Glutamatergic neuron (in vitro differentiated cells): ENCODE data around the gene SH3D21. TPM values are rescaled to one million over a fixed set of nuclear protein-coding genes. Genes with fewer than 3 reads are reported as not detected.

Experiments used
- DNase-seq: peaks from one replicate; pipeline ENCODE4 v3.0.0; 2022
- H3K27ac Mint-ChIP-seq: one replicate; pipeline ENCODE4 v1.8.0; 2020; ENCODE audit warnings: mild to moderate bottlenecking, mixed read lengths, inconsistent platforms; ENCODE audit not compliant: unreplicated experiment
- H3K27me3 Mint-ChIP-seq: one replicate; pipeline ENCODE4 v1.8.0; 2020; ENCODE audit warnings: mild to moderate bottlenecking, moderate library complexity, mixed read lengths, inconsistent platforms; ENCODE audit not compliant: unreplicated experiment
- H3K36me3 Mint-ChIP-seq: one replicate; pipeline ENCODE4 v1.8.0; 2020; ENCODE audit warnings: mild to moderate bottlenecking, mixed read lengths, inconsistent platforms; ENCODE audit not compliant: unreplicated experiment
- H3K4me1 Mint-ChIP-seq: one replicate; pipeline ENCODE4 v1.8.0; 2020; ENCODE audit warnings: mild to moderate bottlenecking, low read depth, mixed read lengths, inconsistent platforms; ENCODE audit not compliant: unreplicated experiment
- H3K4me3 Mint-ChIP-seq: one replicate; pipeline ENCODE4 v1.8.0; 2020; ENCODE audit warnings: mild to moderate bottlenecking, mixed read lengths, inconsistent platforms; ENCODE audit not compliant: unreplicated experiment
- H3K9me3 Mint-ChIP-seq: one replicate; pipeline ENCODE4 v1.8.0; 2020; ENCODE audit warnings: mild to moderate bottlenecking, moderate library complexity, mixed read lengths, inconsistent platforms; ENCODE audit not compliant: unreplicated experiment
- total RNA-seq: library from RNA; stranded (reverse); fragmentation: NEBNext Ultra II Directional; extraction: Animal tissue kit (Norgen Biotek cat#: 25700); gene quantifications from one replicate; pipeline ENCODE4 v1.2.1, GENCODE V29; 2021; ENCODE audit not compliant: unreplicated experiment
- TF ChIP-seq, protein P1 (sequence below): fragments of 200-600 bp; sonication (generic); IDR thresholded peaks from one replicate; pipeline ENCODE4 v1.5.0; 2021; ENCODE audit not compliant: partially characterized antibody, unreplicated experiment

SH3D21 gene
- total RNA-seq, 1 donor from 2014 or later: 11.8 TPM

GRCh38 chr1:36366091-36366661 lies 60.0 kb downstream of the SH3D21 start:
- Mint-ChIP-seq H3K9me3 (peaks cover 12% of the 10 kb centered on the region), H3K27ac (peak overlapping the region; percentile 98), H3K36me3 (no peaks in the 10 kb centered on the region), H3K27me3 (peaks cover 8% of the 10 kb centered on the region), H3K4me1 (peaks cover 55% of the 10 kb centered on the region), H3K4me3 (peak overlapping the region; percentile 78)
- peak; percentile 92 for DNase-seq
- TF ChIP-seq, protein P1, sequence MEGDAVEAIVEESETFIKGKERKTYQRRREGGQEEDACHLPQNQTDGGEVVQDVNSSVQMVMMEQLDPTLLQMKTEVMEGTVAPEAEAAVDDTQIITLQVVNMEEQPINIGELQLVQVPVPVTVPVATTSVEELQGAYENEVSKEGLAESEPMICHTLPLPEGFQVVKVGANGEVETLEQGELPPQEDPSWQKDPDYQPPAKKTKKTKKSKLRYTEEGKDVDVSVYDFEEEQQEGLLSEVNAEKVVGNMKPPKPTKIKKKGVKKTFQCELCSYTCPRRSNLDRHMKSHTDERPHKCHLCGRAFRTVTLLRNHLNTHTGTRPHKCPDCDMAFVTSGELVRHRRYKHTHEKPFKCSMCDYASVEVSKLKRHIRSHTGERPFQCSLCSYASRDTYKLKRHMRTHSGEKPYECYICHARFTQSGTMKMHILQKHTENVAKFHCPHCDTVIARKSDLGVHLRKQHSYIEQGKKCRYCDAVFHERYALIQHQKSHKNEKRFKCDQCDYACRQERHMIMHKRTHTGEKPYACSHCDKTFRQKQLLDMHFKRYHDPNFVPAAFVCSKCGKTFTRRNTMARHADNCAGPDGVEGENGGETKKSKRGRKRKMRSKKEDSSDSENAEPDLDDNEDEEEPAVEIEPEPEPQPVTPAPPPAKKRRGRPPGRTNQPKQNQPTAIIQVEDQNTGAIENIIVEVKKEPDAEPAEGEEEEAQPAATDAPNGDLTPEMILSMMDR: no peak

GRCh38 chr1:36367066-36367465 lies 60.9 kb downstream of the SH3D21 start:
- Mint-ChIP-seq H3K36me3 (no peaks in the 10 kb centered on the region), H3K4me1 (peaks cover 46% of the 10 kb centered on the region), H3K4me3 (peak overlapping the region; percentile 78), H3K9me3 (peaks cover 12% of the 10 kb centered on the region), H3K27me3 (peaks cover 6% of the 10 kb centered on the region), H3K27ac (peak overlapping the region; percentile 98)
- no peak for DNase-seq
- TF ChIP-seq, protein P1: no peak

GRCh38 chr1:36367798-36368197 lies 61.6 kb downstream of the SH3D21 start:
- H3K36me3 Mint-ChIP-seq: no peaks in the 10 kb centered on the region
- no peak for DNase-seq
- H3K9me3 Mint-ChIP-seq: peaks cover 12% of the 10 kb centered on the region
- no peak overlapping the region for H3K4me3 Mint-ChIP-seq
- peaks cover 6% of the 10 kb centered on the region for H3K27me3 Mint-ChIP-seq
- peaks cover 47% of the 10 kb centered on the region for H3K4me1 Mint-ChIP-seq
- TF ChIP-seq, protein P1: no peak
- H3K27ac Mint-ChIP-seq: peak overlapping the region; percentile 75

- TF ChIP-seq, protein P1: peak; percentile 96
- Mint-ChIP-seq H3K36me3 (no peaks in the 10 kb centered on the region), H3K27me3 (peaks cover 6% of the 10 kb centered on the region), H3K27ac (peak overlapping the region; percentile 62), H3K4me1 (peaks cover 59% of the 10 kb centered on the region), H3K9me3 (peaks cover 9% of the 10 kb centered on the region), H3K4me3 (peak overlapping the region; percentile 16)
- peak; percentile 88 for DNase-seq
Measured at GRCh38 chr1:36369061-36369861, 63.1 kb downstream of the SH3D21 start.

Other genes starting within 250 kb of the SH3D21 start
- gene TEKT2, start 222.3 kb upstream of the SH3D21 start, total RNA-seq: 1.6 TPM
- gene ADPRS, start 217.5 kb upstream of the SH3D21 start, total RNA-seq: 16.8 TPM
- gene COL8A2, start 181.1 kb upstream of the SH3D21 start, total RNA-seq: not detected
- 30.0 TPM for gene TRAPPC3, start 156.9 kb upstream of the SH3D21 start, total RNA-seq
- gene MAP7D1, start 150.2 kb upstream of the SH3D21 start, total RNA-seq: 152 TPM
- 119 TPM for gene THRAP3, start 81.9 kb upstream of the SH3D21 start, total RNA-seq
- gene EVA1B, start 17.3 kb downstream of the SH3D21 start, total RNA-seq: 1.5 TPM
- gene STK40, start 79.6 kb downstream of the SH3D21 start, total RNA-seq: 52.9 TPM
- gene LSM10, start 91.5 kb downstream of the SH3D21 start, total RNA-seq: 44.4 TPM
- gene OSCP1, start 144.1 kb downstream of the SH3D21 start, total RNA-seq: 6.3 TPM
- 65.4 TPM for gene MRPS15, start 158.0 kb downstream of the SH3D21 start, total RNA-seq
- not detected for gene CSF3R, start 176.5 kb downstream of the SH3D21 start, total RNA-seq